Lower lobe of right lung (tissue), 2 donors: Measurements from ENCODE around the gene TXNIP. TPM values are rescaled to one million over a fixed set of nuclear protein-coding genes. Genes with fewer than 3 reads are reported as not detected.

Experiments used
- ATAC-seq, 2 donors: fragments of 200-7000 bp; cut with Tn5 transposase; one replicate each; pipeline ENCODE4 v1.9.1; 2020 to 2022; ENCODE audit warnings: mild to moderate bottlenecking in 2 of 2, moderate library complexity in 2 of 2
- DNase-seq: peaks from one replicate; pipeline ENCODE4 v3.0.0-alpha.2; 2020
- H3K27ac ChIP-seq: fragments of 200-600 bp; one replicate; pipeline ENCODE4 v1.8.0; 2022
- H3K27me3 ChIP-seq: fragments of 200-600 bp; one replicate; pipeline ENCODE4 v1.8.0; 2022; ENCODE audit warnings: low read depth
- H3K36me3 ChIP-seq: fragments of 200-600 bp; one replicate; pipeline ENCODE4 v1.8.0; 2022; ENCODE audit warnings: mild to moderate bottlenecking
- H3K4me1 ChIP-seq: fragments of 200-600 bp; one replicate; pipeline ENCODE4 v1.8.0; 2022
- H3K4me3 ChIP-seq: fragments of 200-600 bp; one replicate; pipeline ENCODE4 v1.8.0; 2022; ENCODE audit warnings: mild to moderate bottlenecking
- H3K9me3 ChIP-seq: fragments of 200-600 bp; one replicate; pipeline ENCODE4 v1.8.0; 2022
- intact Hi-C: fragments of 100-400 bp; cut with DNase I; formaldehyde crosslinking; loops from one replicate; pipeline ENCODE4 v1.11.0; 2022
- total RNA-seq: library from RNA; stranded (reverse); fragmentation: NEBNext Ultra II Directional; extraction: Animal tissue kit (Norgen Biotek cat#: 25700); gene quantifications from one replicate; pipeline ENCODE4 v1.2.1, GENCODE V29; 2021
- TF ChIP-seq, protein P1 (sequence below): fragments of 200-600 bp; IDR thresholded peaks from one replicate; pipeline ENCODE4 v1.8.0; 2022; ENCODE audit warnings: antibody characterized with exemption, mild to moderate bottlenecking
- donor health status: DM: no; HTN: yes; CAD: no; lungs with severe emphysema.

Gene TXNIP
- total RNA-seq, 1 donor from 2014 or later: 1,554 TPM

DNA sequence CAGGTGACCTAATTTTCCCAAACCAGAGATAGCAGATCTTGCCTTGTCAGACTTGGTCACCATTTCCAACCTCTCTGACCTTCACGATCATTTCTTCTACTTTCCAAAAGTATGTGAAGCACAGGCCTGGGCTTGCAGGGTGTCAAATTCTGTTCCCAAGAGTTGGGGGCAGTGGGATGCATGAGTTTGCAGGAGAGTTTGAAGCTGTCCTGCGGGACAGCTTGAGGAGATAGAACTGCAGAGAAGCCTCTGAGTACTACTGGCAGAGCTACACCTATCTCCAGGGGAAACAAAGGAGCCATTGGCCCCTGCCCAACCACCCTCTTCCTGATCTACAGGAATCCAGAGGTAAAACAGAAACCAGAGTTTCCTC, 11.3 kb downstream of the TXNIP start:
- intact Hi-C loops: no loop called here
- ATAC-seq: no peak
- Histone ChIP-seq H3K27me3 (no peaks in the 10 kb centered on the region), H3K27ac (peak overlapping the region; percentile 83), H3K36me3 (no peaks in the 10 kb centered on the region), H3K4me3 (peak overlapping the region; percentile 33), H3K4me1 (peaks cover 76% of the 10 kb centered on the region), H3K9me3 (no peaks in the 10 kb centered on the region)
- TF ChIP-seq, protein P1, sequence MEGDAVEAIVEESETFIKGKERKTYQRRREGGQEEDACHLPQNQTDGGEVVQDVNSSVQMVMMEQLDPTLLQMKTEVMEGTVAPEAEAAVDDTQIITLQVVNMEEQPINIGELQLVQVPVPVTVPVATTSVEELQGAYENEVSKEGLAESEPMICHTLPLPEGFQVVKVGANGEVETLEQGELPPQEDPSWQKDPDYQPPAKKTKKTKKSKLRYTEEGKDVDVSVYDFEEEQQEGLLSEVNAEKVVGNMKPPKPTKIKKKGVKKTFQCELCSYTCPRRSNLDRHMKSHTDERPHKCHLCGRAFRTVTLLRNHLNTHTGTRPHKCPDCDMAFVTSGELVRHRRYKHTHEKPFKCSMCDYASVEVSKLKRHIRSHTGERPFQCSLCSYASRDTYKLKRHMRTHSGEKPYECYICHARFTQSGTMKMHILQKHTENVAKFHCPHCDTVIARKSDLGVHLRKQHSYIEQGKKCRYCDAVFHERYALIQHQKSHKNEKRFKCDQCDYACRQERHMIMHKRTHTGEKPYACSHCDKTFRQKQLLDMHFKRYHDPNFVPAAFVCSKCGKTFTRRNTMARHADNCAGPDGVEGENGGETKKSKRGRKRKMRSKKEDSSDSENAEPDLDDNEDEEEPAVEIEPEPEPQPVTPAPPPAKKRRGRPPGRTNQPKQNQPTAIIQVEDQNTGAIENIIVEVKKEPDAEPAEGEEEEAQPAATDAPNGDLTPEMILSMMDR: no peak
- no peak for DNase-seq

DNA sequence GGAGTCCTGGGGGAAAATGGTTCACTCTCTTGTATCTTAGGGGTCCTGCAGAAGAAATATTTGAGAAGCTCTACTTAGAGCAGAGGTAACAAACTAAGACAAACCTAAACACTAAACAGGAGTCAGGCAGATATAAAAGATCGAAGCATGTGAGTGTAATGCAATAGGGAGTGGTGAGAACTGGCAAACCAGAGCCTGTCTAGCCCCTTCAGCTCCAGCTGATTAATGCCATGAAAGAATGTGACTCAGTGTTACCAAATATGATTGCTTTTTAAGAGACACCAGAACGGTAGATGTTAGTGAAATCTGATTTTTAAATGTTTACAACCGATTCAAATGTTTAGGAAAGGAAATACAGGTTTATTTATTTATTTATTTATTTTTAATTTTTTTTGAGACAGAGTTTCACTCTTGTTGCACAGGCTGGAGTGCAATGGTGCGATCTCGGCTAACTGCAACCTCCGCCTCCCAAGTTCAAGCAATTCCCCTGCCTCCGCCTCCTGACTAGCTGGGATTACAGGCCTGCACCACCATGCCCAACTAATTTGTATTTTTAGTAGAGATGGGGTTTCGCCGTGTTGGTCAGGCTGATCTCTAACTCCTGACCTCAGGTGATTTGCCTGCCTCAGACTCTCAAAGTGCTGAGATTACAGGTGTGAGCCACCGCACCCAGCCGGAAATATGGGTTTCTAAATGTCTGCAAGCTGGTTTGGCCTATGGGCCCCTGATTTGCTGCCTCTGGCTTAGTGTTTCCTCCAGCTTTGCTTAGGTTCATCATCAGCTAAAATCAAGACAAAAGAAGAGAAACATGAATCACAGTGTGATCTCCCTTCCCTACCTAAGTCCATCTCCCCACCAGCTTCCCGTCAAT, 12.2 kb downstream of the TXNIP start:
- TF ChIP-seq, protein P1: no peak
- DNase-seq: no peak
- H3K9me3 ChIP-seq: no peaks in the 10 kb centered on the region
- no peak for ATAC-seq
- intact Hi-C loops: no loop called here
- peak overlapping the region; percentile 96 for H3K27ac ChIP-seq
- peaks cover 76% of the 10 kb centered on the region for H3K4me1 ChIP-seq
- peak overlapping the region; percentile 33 for H3K4me3 ChIP-seq
- no peaks in the 10 kb centered on the region for H3K27me3 ChIP-seq
- no peaks in the 10 kb centered on the region for H3K36me3 ChIP-seq

DNA sequence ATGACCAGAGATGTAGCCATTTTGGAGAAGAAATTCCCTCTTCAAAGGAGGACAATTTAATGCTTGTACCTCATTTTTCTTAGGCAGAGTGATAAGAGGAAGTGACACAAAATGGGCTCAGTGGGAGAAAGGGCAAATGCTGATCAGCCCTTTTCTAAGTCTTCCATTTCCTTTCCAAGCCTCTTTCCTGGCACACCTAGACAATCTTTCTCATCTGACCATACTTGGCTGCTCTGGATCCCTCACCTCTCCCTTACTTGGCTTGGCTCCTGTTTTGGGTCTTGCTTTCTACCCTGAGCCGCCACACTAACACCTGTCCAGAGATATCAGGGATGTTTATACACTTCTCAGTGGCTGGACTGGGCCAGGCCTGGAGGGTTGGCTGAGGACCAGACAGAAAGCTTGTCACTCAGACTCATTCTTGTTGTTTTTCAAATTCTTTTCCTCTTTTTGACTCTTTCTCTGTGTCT, 13.1 kb downstream of the TXNIP start:
- no peak overlapping the region for H3K4me3 ChIP-seq
- intact Hi-C loops: no loop called here
- peaks cover 84% of the 10 kb centered on the region for H3K4me1 ChIP-seq
- no peaks in the 10 kb centered on the region for H3K36me3 ChIP-seq
- TF ChIP-seq, protein P1: no peak
- DNase-seq (no peak), ATAC-seq (no peak)
- H3K27ac ChIP-seq: peak overlapping the region; percentile 96
- H3K27me3 ChIP-seq: no peaks in the 10 kb centered on the region
- no peaks in the 10 kb centered on the region for H3K9me3 ChIP-seq

DNA sequence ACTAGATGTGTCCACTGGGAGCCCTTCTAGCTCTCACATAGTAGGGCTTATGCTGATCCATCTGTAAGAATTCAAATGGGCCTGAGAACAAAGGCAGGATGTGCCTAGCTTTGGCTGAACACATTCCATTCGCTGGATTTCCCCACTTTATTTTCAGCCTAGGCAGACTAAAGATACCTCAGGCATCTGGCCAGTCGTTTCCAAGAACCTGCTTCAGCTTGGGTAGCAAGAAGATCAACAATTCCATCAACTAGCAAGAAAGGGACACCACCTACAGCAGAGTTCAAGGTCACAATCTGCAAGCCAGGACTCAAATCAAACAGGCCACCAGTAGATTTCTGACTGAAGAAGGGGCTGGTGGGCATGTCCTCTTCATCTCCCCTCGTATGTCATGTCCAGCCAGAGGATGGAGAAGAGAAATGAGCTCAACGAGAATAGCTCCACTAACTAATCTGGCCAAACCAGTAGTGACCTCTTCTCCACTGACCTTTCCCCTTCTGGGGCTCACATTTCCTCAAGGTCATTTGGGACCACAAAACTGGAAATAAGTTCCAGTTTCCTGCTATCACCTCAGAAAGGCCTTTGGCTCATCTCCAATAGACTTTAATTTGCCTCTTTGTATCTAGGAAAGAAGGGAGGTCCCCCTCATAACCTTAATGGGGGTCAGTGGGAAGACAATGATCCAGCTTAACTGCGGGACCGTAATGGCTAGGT, 14.2 kb downstream of the TXNIP start:
- H3K9me3 ChIP-seq: no peaks in the 10 kb centered on the region
- ATAC-seq (no peak), DNase-seq (no peak)
- no peak overlapping the region for H3K4me3 ChIP-seq
- H3K4me1 ChIP-seq: peaks cover 95% of the 10 kb centered on the region
- no peaks in the 10 kb centered on the region for H3K27me3 ChIP-seq
- TF ChIP-seq, protein P1: no peak
- peak overlapping the region; percentile 96 for H3K27ac ChIP-seq
- H3K36me3 ChIP-seq: no peaks in the 10 kb centered on the region
- intact Hi-C loops: no loop called here

DNA sequence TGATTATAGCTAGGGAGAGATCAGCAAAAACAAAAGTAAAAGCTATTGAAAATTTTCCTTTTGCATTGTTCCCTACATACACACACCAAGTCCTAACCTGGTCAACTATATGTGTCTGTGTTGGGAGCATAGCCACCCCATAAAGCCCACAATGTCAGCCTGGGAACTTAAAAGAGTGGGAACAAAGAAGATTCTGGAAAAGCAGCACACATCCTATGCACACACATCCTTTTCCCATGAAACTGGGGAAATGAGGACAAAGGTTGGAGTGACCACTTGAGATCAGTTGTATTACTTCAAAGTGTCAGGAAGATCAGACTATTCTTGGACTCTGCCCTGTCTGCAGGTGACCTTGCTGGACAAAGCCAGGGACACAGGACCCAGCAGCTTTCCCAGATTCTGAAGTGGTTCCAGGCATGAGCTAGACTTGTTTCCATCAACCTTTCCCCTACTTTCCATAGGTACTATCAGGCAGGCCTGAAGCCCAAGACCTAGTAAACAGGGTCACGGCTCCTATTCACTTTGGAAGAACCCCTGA, 15.9 kb downstream of the TXNIP start:
- intact Hi-C loops: no loop called here
- Histone ChIP-seq H3K4me1 (peaks cover 82% of the 10 kb centered on the region), H3K27me3 (no peaks in the 10 kb centered on the region), H3K27ac (peak overlapping the region; percentile 96), H3K4me3 (peak overlapping the region; percentile 44), H3K36me3 (no peaks in the 10 kb centered on the region), H3K9me3 (no peaks in the 10 kb centered on the region)
- DNase-seq (no peak), ATAC-seq (no peak)
- TF ChIP-seq, protein P1: no peak
